K562 (cell line): ENCODE data around the gene RAB13. TPM values are rescaled to one million over a fixed set of nuclear protein-coding genes. Genes with fewer than 3 reads are reported as not detected.
A peak's percentile ranks its signal among the peaks of the same experiment; 100 is the strongest.

Experiments used
- ATF7 ChIP-seq: fragments of 450-650 bp; IDR thresholded peaks from 2 replicates; pipeline ENCODE4 v1.7.1; 2014; ENCODE audit warnings: mild to moderate bottlenecking, moderate library complexity
- CC2D1A ChIP-seq: fragments of 450-650 bp; IDR thresholded peaks from 2 replicates; pipeline ENCODE4 v1.6.1; 2017; ENCODE audit warnings: mild to moderate bottlenecking
- CXXC5 ChIP-seq: fragments of 250-450 bp; sonication (Bioruptor Pico); IDR thresholded peaks from 2 replicates; pipeline ENCODE4 v1.8.0; 2022; ENCODE audit warnings: inconsistent platforms, mild to moderate bottlenecking, moderate library complexity
- DEAF1 ChIP-seq: fragments of 450-650 bp; formaldehyde crosslinking; IDR thresholded peaks from 2 replicates; pipeline ENCODE4 v1.4.0; 2020; ENCODE audit warnings: mild to moderate bottlenecking, moderate library complexity
- ELF4 ChIP-seq: fragments of 450-650 bp; formaldehyde crosslinking; IDR thresholded peaks from 2 replicates; pipeline ENCODE4 v1.4.0; 2022; ENCODE audit warnings: missing genetic modification characterization
- FOXJ2 ChIP-seq: fragments of 200-800 bp; sonication (Bioruptor generic); IDR thresholded peaks from 2 replicates; pipeline ENCODE4 v1.6.1; 2016; ENCODE audit warnings: missing genetic modification characterization, missing compliant biosample characterization
- GTF2F1 ChIP-seq: IDR thresholded peaks from 2 replicates; pipeline ENCODE4 v1.6.1; 2011; ENCODE audit warnings: low read depth, low read length, improper control_type of control experiment
- HCFC1 ChIP-seq: IDR thresholded peaks from 2 replicates; pipeline ENCODE4 v1.6.1; 2012; ENCODE audit warnings: low read depth, low read length, improper control_type of control experiment
- HDAC1 ChIP-seq, 2 experiments: fragments of 450-650 bp; IDR thresholded peaks; 2 replicates each; pipeline ENCODE4 v1.6.1; 2016 to 2017; ENCODE audit warnings: inconsistent platforms in 1 of 2, mild to moderate bottlenecking in 1 of 2, moderate library complexity in 1 of 2
- JUND ChIP-seq, 2 experiments: IDR thresholded peaks; 2 replicates in 1 of 2; 3 replicates in 1 of 2; pipeline ENCODE4 v1.6.1; 2011; ENCODE audit warnings: borderline replicate concordance in 2 of 2, low read depth in 2 of 2, low read length in 2 of 2, improper control_type of control experiment in 1 of 2, missing biosample characterization in 1 of 2, missing genetic modification characterization in 1 of 2, missing genetic modification reagents in 1 of 2
- KAT7 ChIP-seq: sonication (generic); formaldehyde crosslinking; IDR thresholded peaks from 2 replicates; pipeline ENCODE4 v1.8.0; 2022; ENCODE audit warnings: missing genetic modification reagents, mild to moderate bottlenecking, borderline replicate concordance
- NELFE ChIP-seq: IDR thresholded peaks from 2 replicates; pipeline ENCODE4 v1.6.1; 2011; ENCODE audit warnings: mild to moderate bottlenecking; ENCODE audit not compliant: insufficient read depth, insufficient read length
- NFIC ChIP-seq: fragments of 450-650 bp; IDR thresholded peaks from 2 replicates; pipeline ENCODE4 v1.6.1; 2017; ENCODE audit warnings: mild to moderate bottlenecking, inconsistent platforms
- NR2C2 ChIP-seq, 2 experiments: fragments of 200-800 bp in 1 of 2; sonication (Bioruptor generic) in 1 of 2; sonication (generic) in 1 of 2; formaldehyde crosslinking in 1 of 2; IDR thresholded peaks; 2 replicates each; pipeline versions ENCODE4 v1.6.1 to v1.8.0; 2016 to 2022; ENCODE audit warnings: mild to moderate bottlenecking in 1 of 2, missing compliant biosample characterization in 1 of 2, missing genetic modification characterization in 1 of 2, missing genetic modification reagents in 1 of 2
- NR3C1 ChIP-seq: sonication (generic); formaldehyde crosslinking; IDR thresholded peaks from 2 replicates; pipeline ENCODE4 v1.8.1; 2022; ENCODE audit warnings: missing genetic modification reagents
- POU5F1 ChIP-seq: fragments of 150-350 bp; IDR thresholded peaks from 2 replicates; pipeline ENCODE4 v1.6.1; 2014; ENCODE audit warnings: borderline replicate concordance, low read length, low read depth, mild to moderate bottlenecking; ENCODE audit not compliant: partially characterized antibody
- PYGO2 ChIP-seq: fragments of 450-650 bp; IDR thresholded peaks from 2 replicates; pipeline ENCODE4 v1.6.1; 2016; ENCODE audit warnings: mild to moderate bottlenecking, missing genetic modification characterization, moderate library complexity, missing compliant biosample characterization
- RBM39 ChIP-seq: fragments of 200-400 bp; formaldehyde crosslinking; optimal IDR thresholded peaks from 2 replicates; pipeline ENCODE3; 2018; ENCODE audit warnings: low read depth, low read length
- SAFB2 ChIP-seq: fragments of 200-400 bp; formaldehyde crosslinking; IDR thresholded peaks from 2 replicates; pipeline ENCODE4 v1.6.1; 2018; ENCODE audit warnings: borderline replicate concordance, low read length, low read depth, moderate library complexity; ENCODE audit not compliant: severe bottlenecking
- SP1 ChIP-seq: sonication (generic); formaldehyde crosslinking; IDR thresholded peaks from 2 replicates; pipeline ENCODE4 v1.8.1; 2022; ENCODE audit warnings: mild to moderate bottlenecking, missing genetic modification reagents
- SREBF2 ChIP-seq: sonication (generic); formaldehyde crosslinking; IDR thresholded peaks from 2 replicates; pipeline ENCODE4 v1.4.0; 2020; ENCODE audit warnings: mild to moderate bottlenecking, missing genetic modification reagents
- TEAD1 ChIP-seq, 2 experiments: fragments of 450-650 bp in 1 of 2; sonication (generic) in 1 of 2; formaldehyde crosslinking; IDR thresholded peaks; 2 replicates each; pipeline versions ENCODE4 v1.4.0 to v1.8.0; 2020 to 2022; ENCODE audit warnings: mild to moderate bottlenecking in 2 of 2, missing genetic modification reagents in 1 of 2
- ZNF592 ChIP-seq: fragments of 450-650 bp; IDR thresholded peaks from 2 replicates; pipeline ENCODE4 v1.6.1; 2017; ENCODE audit warnings: antibody characterized with exemption, mild to moderate bottlenecking
- polyA plus RNA-seq, 8 experiments: library from polyadenylated mRNA; depleted of rRNA in 4 of 8; stranded (reverse) in 5 of 8; unstranded in 3 of 8; fragments of >200 nt; fragmentation: Nextera tagmentation in 2 of 8; fragmentation: Illumina TruSeq in 1 of 8; extraction: Ambion mirVana in 2 of 8; extraction: Trizol in 1 of 8; gene quantifications; 2 replicates each; pipeline versions ENCODE4 v1.2.1 to v1.2.3, GENCODE V29; 2011 to 2014; ENCODE audit warnings: inconsistent platforms in 1 of 8, missing spikeins in 1 of 8
- total RNA-seq, 7 experiments: library from RNA; depleted of rRNA in 6 of 7; stranded (reverse); fragments of >200 nt in 6 of 7; fragmentation: Illumina TruSeq in 2 of 7; extraction: Trizol in 2 of 7; gene quantifications; 2 replicates each; pipeline versions ENCODE4 v1.2.1 to v1.2.3, GENCODE V29; 2011 to 2021; ENCODE audit warnings: low replicate concordance in 1 of 7

Gene RAB13
- total and polyA plus RNA-seq, 9 of the 15 experiments (the other 6 are each of a cell fraction or from before 2014, with no cell fraction given): 22.3 to 100 (median 39.8) TPM

- TF ChIP-seq ZNF592 (peak; percentile 75), CC2D1A (0 out of 2 replicates have a peak, but pooled peaks have one; percentile 21), POU5F1 (no peak), CXXC5 (CRISPR knock-in tag) (peak; percentile 77), TEAD1 (CRISPR knock-in tag; IDR thresholded peaks at IDR 0.05) (peak in 1 of 2 experiments; percentile 86; a peak in 2 of 4 replicates), NELFE (peak; percentile 97), ATF7 (peak; percentile 96), DEAF1 (CRISPR knock-in tag) (0 out of 2 replicates have a peak, but pooled peaks have one; percentile 15), FOXJ2 (tag) (peak; percentile 10; the same call in 1 of the 2 replicates), NR2C2 (CRISPR knock-in tag; IDR thresholded peaks at IDR 0.05) (peak; percentile 73), NR2C2 (tag; IDR thresholded peaks at IDR 0.05) (peak; percentile 86), RBM39 (peak; percentile 97), HCFC1 (peak; percentile 95), NR3C1 (CRISPR knock-in tag) (no peak), HDAC1 (IDR thresholded peaks at IDR 0.05) (peak; percentile 49 to 88; a peak in 3 of 4 replicates), NFIC (peak; percentile 83), SAFB2 (no peak), PYGO2 (tag) (0 out of 2 replicates have a peak, but pooled peaks have one; percentile 42), SREBF2 (CRISPR knock-in tag) (no peak), ELF4 (CRISPR knock-in tag) (peak; percentile 91), KAT7 (CRISPR knock-in tag) (peak; percentile 45; the same call in 1 of the 2 replicates), SP1 (CRISPR knock-in tag) (peak; percentile 95), GTF2F1 (peak; percentile 97), JUND (IDR thresholded peaks at IDR 0.05; ENCODE audit: borderline replicate concordance, low read depth, low read length) (peak; percentile 84), JUND (tag; IDR thresholded peaks at IDR 0.05; ENCODE audit: borderline replicate concordance, low read depth, low read length) (peak; percentile 89)
These were observed 4.5 kb upstream of the RAB13 start, which contains the start of gene RPS27 (continued) for GRCh38 chr1:153990468-153991150.
